Measurements from ENCODE around the gene GPC5. TPM values are rescaled to one million over a fixed set of nuclear protein-coding genes. Genes with fewer than 3 reads are reported as not detected.

The GPC5 gene
- total and polyA plus RNA-seq, 2 of the 8 experiments (the other 6 are each of a cell fraction or from before 2014, with no cell fraction given): 0.20 to 0.39 TPM

DNA sequence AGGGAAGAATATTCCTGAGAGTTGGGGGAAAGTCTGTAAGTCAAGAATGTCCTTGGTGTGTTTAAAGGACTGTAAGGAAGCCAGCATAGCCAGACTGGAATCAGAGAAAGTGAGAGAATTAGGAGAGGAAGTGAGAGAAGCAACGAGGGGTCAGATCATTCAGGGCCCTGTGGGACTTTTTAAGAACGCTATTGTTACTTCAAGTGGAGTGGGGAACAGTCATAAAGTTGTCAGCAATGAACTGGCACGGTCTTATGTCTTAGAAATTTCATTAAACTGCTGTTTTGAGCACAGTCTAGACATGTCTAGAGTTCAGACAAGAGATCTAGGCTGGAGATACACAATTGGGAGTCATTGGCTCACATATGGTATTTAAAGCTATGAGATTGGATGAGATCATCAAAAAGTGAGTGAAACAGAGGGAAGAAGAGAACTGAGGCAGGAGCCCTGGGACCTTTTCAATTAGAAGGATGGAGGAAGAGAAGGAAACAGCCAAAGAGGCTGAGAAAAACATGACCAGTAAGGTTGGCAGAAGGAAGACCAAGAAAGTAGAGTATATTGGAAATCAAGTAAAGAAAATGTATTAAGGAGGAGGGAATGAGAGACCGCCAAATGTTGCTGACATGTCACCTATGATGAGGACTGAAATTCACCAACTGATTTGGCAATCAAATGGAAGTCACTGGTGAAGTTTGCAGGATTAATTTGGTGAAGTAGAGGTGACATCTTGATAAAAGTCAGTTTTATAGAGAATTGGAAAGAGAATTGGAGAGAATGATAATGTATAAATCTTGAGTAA, 263.5 kb downstream of the GPC5 start:
- H3K23ac ChIP-seq (ENCODE audit: insufficient read length): no peak overlapping the region
- H3K4me1 ChIP-seq (replicated peaks in 1 of 4; ENCODE audit: control insufficient read depth in 3 of 4, insufficient read depth in 4 of 4, low read length in 3 of 4): no peaks in the 10 kb centered on the region
- no peak overlapping the region for H2BK120ac ChIP-seq (replicated peaks; ENCODE audit: low read depth, low read length)
- no peaks in the 10 kb centered on the region for H4K20me1 ChIP-seq (replicated peaks in 1 of 2; ENCODE audit: control insufficient read depth in 1 of 2, insufficient read depth in 2 of 2, low read length in 2 of 2)
- no peaks in the 10 kb centered on the region for H3K27me3 ChIP-seq (replicated peaks in 1 of 4; ENCODE audit: control insufficient read depth in 3 of 4, extremely low read depth in 1 of 4, insufficient read depth in 3 of 4, low read length in 3 of 4)
- no peak overlapping the region for H4K8ac ChIP-seq (ENCODE audit: extremely low read depth, insufficient read depth, low read length)
- no peaks in the 10 kb centered on the region for H3K79me1 ChIP-seq (ENCODE audit: low read depth, low read length)
- TF ChIP-seq CEBPB (IDR thresholded peaks at IDR 0.05; ENCODE audit: low read depth, low read length) (no peak), PHF8 (conservative IDR thresholded peaks at IDR 0.05; ENCODE audit: low read depth, low read length) (no peak), SRF (IDR thresholded peaks at IDR 0.05; ENCODE audit: low read depth, low read length) (no peak), TCF12 (IDR thresholded peaks at IDR 0.05; ENCODE audit: low read depth, low read length) (no peak), GABPA (IDR thresholded peaks at IDR 0.05; ENCODE audit: borderline replicate concordance, insufficient read depth, low read length) (no peak), SP4 (IDR thresholded peaks at IDR 0.05; ENCODE audit: low read length) (no peak), CHD1 (IDR thresholded peaks at IDR 0.05; ENCODE audit: low read depth, low read length) (no peak), CBX8 (IDR thresholded peaks at IDR 0.05; ENCODE audit: borderline replicate concordance, low read depth, low read length) (no peak)
- no peak overlapping the region for H3K27ac ChIP-seq (ENCODE audit: low read depth, low read length)
- H2BK5ac ChIP-seq (ENCODE audit: low read depth, low read length): no peak overlapping the region
- H2AK5ac ChIP-seq (ENCODE audit: low read depth, low read length): no peak overlapping the region
- CTCF ChIA-PET (ENCODE audit: partially characterized antibody): interaction anchor here (0.7 kb wide), 1 partner anchor 14 kb away, joined by 3 read pairs; no protein-coding TSS in a partner anchor
- H3K9me3 ChIP-seq (ENCODE audit: insufficient read depth in 2 of 2, low read depth in 1 of 2, low read length in 1 of 2): no peaks in the 10 kb centered on the region
- H3K4me2 ChIP-seq (ENCODE audit: insufficient read depth in 1 of 2, low read depth in 2 of 2, low read length in 2 of 2): no peak overlapping the region
- H2BK15ac ChIP-seq (ENCODE audit: low read length): no peak overlapping the region
- no peak overlapping the region for H3K18ac ChIP-seq (ENCODE audit: extremely low read depth, low read length)
- no peak overlapping the region for H3K14ac ChIP-seq (ENCODE audit: insufficient read length)
- DNase-seq (ENCODE audit: low read depth in 1 of 2, low spot score in 2 of 2) (no peak), FAIRE-seq (no peak)
- H3K4ac ChIP-seq (replicated peaks; ENCODE audit: insufficient read length, low read depth, low read length): no peak overlapping the region
- H3K4me3 ChIP-seq (ENCODE audit: extremely low read depth in 1 of 4, insufficient read depth in 2 of 4, low read depth in 3 of 4, low read length in 4 of 4): no peak overlapping the region
- no peaks in the 10 kb centered on the region for H3K23me2 ChIP-seq (ENCODE audit: low read depth, low read length)
- no peak overlapping the region for H4K91ac ChIP-seq (replicated peaks; ENCODE audit: insufficient read length, low read length)
- H3K56ac ChIP-seq (replicated peaks; ENCODE audit: insufficient read length, low read depth, low read length): no peak overlapping the region
- H4K5ac ChIP-seq (ENCODE audit: insufficient read length, low read depth, low read length): no peak overlapping the region
- H2AFZ ChIP-seq (ENCODE audit: low read length): no peak overlapping the region
- WGBS, 2 experiments (ENCODE audit: extremely low coverage in 1 of 2, insufficient coverage in 1 of 2, insufficient read length in 1 of 2, insufficient replicate concordance in 2 of 2, low coverage in 1 of 2, low lambda C conversion rate in 2 of 2, missing lambda C conversion rate in 1 of 2): 93% methylated on average over 4 of the region's 4 CpGs; no CpG with 5 or more reads in 1 of the 2 experiments
- no peak overlapping the region for H2BK20ac ChIP-seq (ENCODE audit: low read length)
- H3K9ac ChIP-seq (replicated peaks in 1 of 4; ENCODE audit: extremely low read depth in 1 of 4, low read depth in 3 of 4, low read length in 3 of 4): no peak overlapping the region
- H3K36me3 ChIP-seq (ENCODE audit: control insufficient read depth in 2 of 4, insufficient read depth in 4 of 4, low read length in 3 of 4): no peaks in the 10 kb centered on the region
- H2BK12ac ChIP-seq (ENCODE audit: low read depth, low read length): no peak overlapping the region
- H3K79me2 ChIP-seq (ENCODE audit: control insufficient read depth in 1 of 2, insufficient read depth in 2 of 2, low read length in 2 of 2): no peaks in the 10 kb centered on the region
- POLR2A ChIA-PET (ENCODE audit: partially characterized antibody): no interaction called here

Data from H1 (cell line).